Heart right ventricle (tissue), 16 donors: ENCODE results near the gene GTF2H4. TPM values are rescaled to one million over a fixed set of nuclear protein-coding genes. Genes with fewer than 3 reads are reported as not detected.

ENCODE experiments used
- ATAC-seq, 8 donors: fragments of 200-7000 bp; cut with Tn5 transposase; one replicate each; pipeline ENCODE4 v1.9.1; 2020; ENCODE audit warnings: mild to moderate bottlenecking in 8 of 8, moderate library complexity in 8 of 8, moderate number of reproducible peaks in 1 of 8
- DNase-seq, 2 donors: peaks; one replicate each; pipeline ENCODE4 v3.0.0-alpha.2; 2020
- H3K27ac ChIP-seq, 10 donors: fragments of 200-600 bp; sonication (generic) in 2 of 10; one replicate each; pipeline versions ENCODE4 v1.5.0 to v1.8.0; 2020 to 2022; ENCODE audit warnings: mild to moderate bottlenecking in 3 of 10
- H3K27me3 ChIP-seq, 7 donors: fragments of 200-600 bp; one replicate each; pipeline ENCODE4 v1.8.0; 2021 to 2022; ENCODE audit warnings: mild to moderate bottlenecking in 2 of 7
- H3K36me3 ChIP-seq, 9 donors: fragments of 200-600 bp; sonication (generic) in 1 of 9; one replicate each; pipeline versions ENCODE4 v1.5.0 to v1.8.0; 2020 to 2022; ENCODE audit warnings: mild to moderate bottlenecking in 2 of 9
- H3K4me1 ChIP-seq, 9 donors: fragments of 200-600 bp; sonication (generic) in 1 of 9; one replicate each; pipeline versions ENCODE4 v1.5.0 to v1.8.0; 2020 to 2022; ENCODE audit warnings: mild to moderate bottlenecking in 4 of 9
- H3K4me3 ChIP-seq, 10 donors: fragments of 200-600 bp; sonication (generic) in 2 of 10; one replicate each; pipeline versions ENCODE4 v1.5.0 to v1.8.0; 2020 to 2022; ENCODE audit warnings: mild to moderate bottlenecking in 7 of 10, moderate library complexity in 2 of 10
- H3K9me3 ChIP-seq, 11 donors: fragments of 200-600 bp in 10 of 11; sonication (generic) in 2 of 11; one replicate each; pipeline versions ENCODE4 v1.5.0 to v1.8.0; 2013 to 2022; ENCODE audit warnings: mild to moderate bottlenecking in 2 of 11, control low read depth in 1 of 11, moderate library complexity in 1 of 11
- WGBS, 2 donors: extraction: QIAGEN DNeasy Blood & Tissue Kit; methylation state at CpG; one replicate each; pipeline ENCODE4 v1.1.7; 2013; ENCODE audit warnings: inconsistent platforms in 1 of 2; 5-methylcytosine and 5-hydroxymethylcytosine counted together
- intact Hi-C, 10 donors: fragments of 100-400 bp; cut with DNase I; formaldehyde crosslinking; loops; one replicate each; pipeline versions ENCODE4 v1.11.1 to v1.14.2; 2022
- polyA plus RNA-seq, 2 donors: library from polyadenylated mRNA; stranded (reverse); fragments of 200-250 nt; gene quantifications; one replicate each; pipeline ENCODE4 v1.2.3, GENCODE V29; 2013
- total RNA-seq, 10 donors: library from RNA; stranded (reverse); fragmentation: NEBNext Ultra II Directional in 3 of 10; extraction: Animal tissue kit (Norgen Biotek cat#: 25700) in 3 of 10; gene quantifications; one replicate each; pipeline versions ENCODE4 v1.2.1 to v1.2.4, GENCODE V29; 2021 to 2023
- TF ChIP-seq, protein P1 (sequence below), 9 donors: fragments of 200-600 bp; sonication (generic) in 2 of 9; IDR thresholded peaks; one replicate each; pipeline versions ENCODE4 v1.5.0 to v1.8.0; 2021 to 2022; ENCODE audit warnings: antibody characterized with exemption in 9 of 9, mild to moderate bottlenecking in 5 of 9, moderate library complexity in 1 of 9
- donor health status: Arrhythmogenic right ventricular cardiomyopathy.
- donor health status: ischemic (EF 13 %, LVEDD 7.1; RV severe dilation, severe dysfunction).
- donor health status: healthy with polysubstance abuse.
- donor health status: DM: no; HTN: yes; CAD: no.
- donor health status: DM: no; HTN: no; CAD: no.
- donor health status: ischemic (EF 25% LVEDD 6.9; RV normal size, moderate dysfunction).
- donor health status: ischemic (EF 25% LVEDD 5.7; RV mildly dilated, moderate dysfunction).
- donor health status: healthy.
- donor health status: DM: yes; HTN: yes; CAD: no.
- donor health status: Ischemic cardiomyopathy.
- donor health status: ischemic (EF 35%, LVEDD 5.7; RV mildly dilated, moderate dysfunction).
- donor health status: nonischemic (EF 11% LVEDD 7.7; RV severe dilation, severe dysfunction).
- donor health status: DM: yes; HTN: yes; CAD: no.
- donor health status: PGD.
- donor health status: ischemic (EF 29% LVEDD 5.4; RV normal size, mild dysfunction).
- donor health status: nonischemic (EF 23%, LVEDD 6.1; RV moderate dilation, normal function).

Gene GTF2H4
- total and polyA plus RNA-seq, 12 donors, result 8.3 to 27.0 (median 13.2) TPM

GRCh38 chr6:30882204-30882758 is 25.7 kb upstream of the GTF2H4 start:
- TF ChIP-seq, protein P1, sequence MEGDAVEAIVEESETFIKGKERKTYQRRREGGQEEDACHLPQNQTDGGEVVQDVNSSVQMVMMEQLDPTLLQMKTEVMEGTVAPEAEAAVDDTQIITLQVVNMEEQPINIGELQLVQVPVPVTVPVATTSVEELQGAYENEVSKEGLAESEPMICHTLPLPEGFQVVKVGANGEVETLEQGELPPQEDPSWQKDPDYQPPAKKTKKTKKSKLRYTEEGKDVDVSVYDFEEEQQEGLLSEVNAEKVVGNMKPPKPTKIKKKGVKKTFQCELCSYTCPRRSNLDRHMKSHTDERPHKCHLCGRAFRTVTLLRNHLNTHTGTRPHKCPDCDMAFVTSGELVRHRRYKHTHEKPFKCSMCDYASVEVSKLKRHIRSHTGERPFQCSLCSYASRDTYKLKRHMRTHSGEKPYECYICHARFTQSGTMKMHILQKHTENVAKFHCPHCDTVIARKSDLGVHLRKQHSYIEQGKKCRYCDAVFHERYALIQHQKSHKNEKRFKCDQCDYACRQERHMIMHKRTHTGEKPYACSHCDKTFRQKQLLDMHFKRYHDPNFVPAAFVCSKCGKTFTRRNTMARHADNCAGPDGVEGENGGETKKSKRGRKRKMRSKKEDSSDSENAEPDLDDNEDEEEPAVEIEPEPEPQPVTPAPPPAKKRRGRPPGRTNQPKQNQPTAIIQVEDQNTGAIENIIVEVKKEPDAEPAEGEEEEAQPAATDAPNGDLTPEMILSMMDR (IDR thresholded peaks at IDR 0.05), result no peak
- Histone ChIP-seq H3K36me3 (no peaks in the 10 kb centered on the region), H3K4me1 (peaks cover 20 to 60% (median 40%) of the 10 kb centered on the region in 9 donors), H3K4me3 (no peak overlapping the region), H3K9me3 (no peaks in the 10 kb centered on the region), H3K27me3 (peaks cover 0 to 22% (median 0%) of the 10 kb centered on the region in 7 donors), H3K27ac (peak overlapping the region in 9 of 10 donors; percentile 1 to 90 (median 85))
- intact Hi-C loops, result loop anchor here in 3 of 10 donors (5.0 to 10.0 kb wide), 4 partner anchors 55 to 197 kb away; partner anchors contain the start of genes FLOT1 (in 1 of the 3), IER3 (in 1 of the 3) and PPP1R18 (in 1 of the 3)
- DNase-seq (no peak), ATAC-seq (no peak)
- 42 to 51% methylated on average over 6 to 8 of the region's 8 CpGs for whole genome bisulfite sequencing, 2 donors

DNA sequence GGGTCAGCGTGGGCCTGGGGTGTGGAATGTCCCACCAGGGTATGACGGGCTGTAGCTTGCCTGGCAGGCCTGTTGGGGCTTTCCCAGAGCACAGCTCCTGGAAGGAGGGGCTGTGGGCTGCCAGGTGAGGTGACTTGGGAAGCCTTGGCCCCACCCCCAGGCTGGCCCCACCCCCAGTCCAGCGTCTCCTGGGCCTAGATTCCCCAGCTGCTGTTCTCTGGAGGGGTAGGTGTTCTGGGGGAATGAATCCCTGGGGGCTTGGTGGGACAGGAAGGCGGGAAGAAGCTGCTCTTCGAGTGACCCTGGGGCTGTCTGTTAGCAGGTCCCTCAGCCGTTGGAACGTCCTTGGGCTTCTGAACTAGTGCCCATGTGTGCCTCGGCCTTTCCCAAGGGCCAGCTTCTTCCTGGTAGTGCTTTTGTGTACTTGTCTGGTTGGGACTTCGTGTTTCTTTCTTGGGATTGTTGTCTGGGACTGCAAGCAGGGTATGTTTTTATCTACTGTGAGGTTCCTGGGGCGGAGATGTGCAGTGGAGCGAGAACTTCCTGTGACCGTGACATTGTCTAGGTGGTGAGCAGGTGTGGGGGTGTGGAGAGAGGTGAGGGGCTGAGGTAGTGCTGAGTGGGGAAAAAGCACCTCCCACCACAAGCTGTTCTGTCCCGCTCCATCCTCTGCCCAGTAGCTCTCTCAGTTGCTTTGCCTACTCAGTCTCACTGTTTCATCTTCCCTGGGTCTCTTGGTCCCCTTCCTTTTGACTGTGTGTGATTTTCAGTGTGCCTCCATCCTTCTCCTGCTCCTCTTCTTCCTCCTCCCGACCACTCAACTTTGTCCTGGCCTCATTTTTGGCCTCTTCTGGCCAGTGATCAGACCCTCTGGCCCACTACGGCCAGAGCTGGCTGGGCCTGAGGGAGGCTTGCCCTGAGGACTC is 25.0 kb upstream of the GTF2H4 start:
- ATAC-seq (no peak), DNase-seq (no peak)
- H3K27ac ChIP-seq, result peak overlapping the region; percentile 43 to 90 (median 84)
- peak overlapping the region in 3 of 10 donors; percentile 81 to 96 (median 82) for H3K4me3 ChIP-seq
- no peaks in the 10 kb centered on the region for H3K36me3 ChIP-seq
- TF ChIP-seq, protein P1 (IDR thresholded peaks at IDR 0.05), result no peak
- 61 to 66% methylated on average over 15 of the region's 15 CpGs for WGBS, 2 donors
- H3K9me3 ChIP-seq, result no peaks in the 10 kb centered on the region
- intact Hi-C loops, result loop anchor here in 3 of 10 donors (5.0 to 10.0 kb wide), 4 partner anchors 56 to 198 kb away; partner anchors contain the start of genes FLOT1 (in 1 of the 3), IER3 (in 1 of the 3) and PPP1R18 (in 1 of the 3)
- H3K4me1 ChIP-seq, result peaks cover 15 to 54% (median 38%) of the 10 kb centered on the region in 9 donors
- peaks cover 0 to 22% (median 0%) of the 10 kb centered on the region in 7 donors for H3K27me3 ChIP-seq

DNA sequence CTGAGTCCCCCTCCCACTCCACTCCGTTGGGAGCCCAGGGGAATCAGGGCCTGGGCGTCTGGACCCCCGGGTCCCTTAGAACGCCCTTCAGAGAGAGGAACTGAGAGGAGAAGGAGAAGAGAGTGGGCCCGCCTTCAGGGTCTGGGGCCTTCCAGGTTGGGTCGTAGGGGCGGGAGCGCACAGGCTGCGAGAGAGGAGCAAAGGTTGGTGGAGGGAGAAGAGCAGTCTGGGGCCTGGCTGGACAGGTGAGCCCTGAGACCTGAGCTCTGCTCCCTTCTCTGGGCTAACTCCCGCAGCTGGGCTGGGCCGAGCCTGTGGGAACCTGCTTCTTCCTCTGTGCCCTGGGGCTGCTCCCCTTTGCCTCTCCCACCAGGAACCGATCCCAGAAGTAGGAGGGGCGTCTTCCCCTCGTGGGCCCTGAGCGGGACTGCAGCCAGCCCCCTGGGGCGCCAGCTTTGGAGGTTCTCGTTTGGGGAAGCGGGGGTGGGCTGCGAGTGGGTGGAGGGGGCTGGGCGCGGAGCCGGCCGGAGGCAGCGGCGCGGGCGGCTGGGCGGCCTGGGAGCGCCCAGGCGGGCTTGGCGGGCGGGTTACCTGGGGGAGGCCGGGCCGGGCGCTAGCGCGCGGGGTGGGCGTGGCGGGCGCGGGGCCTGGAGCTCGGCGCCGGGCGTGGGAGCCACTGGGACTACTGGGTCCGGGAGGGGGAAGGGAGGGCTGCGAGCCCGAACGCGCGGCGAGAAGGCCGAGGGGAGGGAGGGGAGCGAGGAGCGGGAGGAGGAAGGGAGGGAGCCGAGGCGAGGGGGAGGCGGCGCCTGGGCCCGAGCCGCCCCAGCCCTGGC is 24.1 kb upstream of the GTF2H4 start, which contains the start of gene DDR1:
DDR1 (plus strand) TSS at position 835 of the 836 bp plus-strand sequence. CDS start 4,211 bp downstream, outside the sequence.
- 12 to 21% methylated on average over 38 to 60 of the region's 62 CpGs for WGBS, 2 donors
- intact Hi-C loops, result loop anchor here in 3 of 10 donors (5.0 to 10.0 kb wide), 4 partner anchors 57 to 199 kb away; partner anchors contain the start of genes FLOT1 (in 1 of the 3), IER3 (in 1 of the 3) and PPP1R18 (in 1 of the 3)
- H3K4me3 ChIP-seq, result peak within 1 kb of the TSS; percentile 53 to 96 (median 74)
- H3K36me3 ChIP-seq, result peaks cover 0 to 3% (median 0%) of the 10 kb centered on the region in 9 donors
- DNase-seq, result peak; percentile 73 to 76
- H3K9me3 ChIP-seq, result no peaks in the 10 kb centered on the region
- peaks cover 0 to 22% (median 0%) of the 10 kb centered on the region in 7 donors for H3K27me3 ChIP-seq
- TF ChIP-seq, protein P1 (IDR thresholded peaks at IDR 0.05), result no peak
- peaks cover 13 to 58% (median 36%) of the 10 kb centered on the region in 9 donors for H3K4me1 ChIP-seq
- ATAC-seq, result peak; percentile 63 to 89 (median 73)
- peak within 1 kb of the TSS; percentile 43 to 90 (median 84) for H3K27ac ChIP-seq
